Mammary epithelial cell (primary cell): ENCODE data around the gene TIMM44.

ENCODE experiments used
- EZH2 ChIP-seq: IDR thresholded peaks from 2 replicates; pipeline ENCODE4 v1.6.1; 2012; ENCODE audit warnings: low read length, inconsistent platforms, borderline replicate concordance
- TF ChIP-seq, protein P1 (sequence below), 2 donors: IDR thresholded peaks in 1 of 2; conservative IDR thresholded peaks in 1 of 2; 2 replicates each; pipeline ENCODE4 v1.5.1; 2011 to 2012; ENCODE audit warnings: inconsistent platforms in 2 of 2, low read length in 2 of 2, mild to moderate bottlenecking in 2 of 2, control low read depth in 1 of 2, low read depth in 1 of 2; ENCODE audit not compliant: insufficient read depth in 1 of 2; ENCODE audit errors: extremely low read depth in 1 of 2

DNA sequence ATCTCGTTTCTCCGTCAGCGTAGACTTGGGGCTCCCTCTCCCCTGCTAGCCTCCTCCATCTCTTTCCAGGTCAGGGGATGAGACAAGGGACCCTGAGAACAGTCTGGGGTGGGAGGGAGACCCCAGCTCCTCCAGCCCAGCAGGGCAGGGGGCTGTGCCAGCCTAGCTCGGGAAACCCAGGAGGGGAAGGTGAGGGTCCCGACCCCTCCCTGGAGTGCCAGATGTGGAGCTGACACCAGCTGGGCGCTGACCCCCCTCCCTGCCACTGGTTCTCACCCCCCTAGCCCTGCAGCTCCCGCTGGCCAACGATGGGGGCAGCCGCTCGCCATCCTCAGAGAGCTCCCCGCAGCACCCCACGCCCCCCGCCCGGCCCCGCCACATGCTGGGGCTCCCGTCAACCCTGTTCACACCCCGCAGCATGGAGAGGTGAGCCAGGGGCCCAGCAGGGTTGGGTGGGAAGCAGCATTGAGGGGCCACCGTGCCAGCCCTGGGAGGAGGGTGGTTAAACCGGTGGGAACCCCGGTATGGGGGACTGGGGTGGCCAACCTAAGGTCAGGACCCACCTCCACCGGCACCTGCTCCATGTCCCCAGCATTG lies 33.9 kb downstream of the TIMM44 start:
- TF ChIP-seq, protein P1, sequence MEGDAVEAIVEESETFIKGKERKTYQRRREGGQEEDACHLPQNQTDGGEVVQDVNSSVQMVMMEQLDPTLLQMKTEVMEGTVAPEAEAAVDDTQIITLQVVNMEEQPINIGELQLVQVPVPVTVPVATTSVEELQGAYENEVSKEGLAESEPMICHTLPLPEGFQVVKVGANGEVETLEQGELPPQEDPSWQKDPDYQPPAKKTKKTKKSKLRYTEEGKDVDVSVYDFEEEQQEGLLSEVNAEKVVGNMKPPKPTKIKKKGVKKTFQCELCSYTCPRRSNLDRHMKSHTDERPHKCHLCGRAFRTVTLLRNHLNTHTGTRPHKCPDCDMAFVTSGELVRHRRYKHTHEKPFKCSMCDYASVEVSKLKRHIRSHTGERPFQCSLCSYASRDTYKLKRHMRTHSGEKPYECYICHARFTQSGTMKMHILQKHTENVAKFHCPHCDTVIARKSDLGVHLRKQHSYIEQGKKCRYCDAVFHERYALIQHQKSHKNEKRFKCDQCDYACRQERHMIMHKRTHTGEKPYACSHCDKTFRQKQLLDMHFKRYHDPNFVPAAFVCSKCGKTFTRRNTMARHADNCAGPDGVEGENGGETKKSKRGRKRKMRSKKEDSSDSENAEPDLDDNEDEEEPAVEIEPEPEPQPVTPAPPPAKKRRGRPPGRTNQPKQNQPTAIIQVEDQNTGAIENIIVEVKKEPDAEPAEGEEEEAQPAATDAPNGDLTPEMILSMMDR (conservative IDR thresholded peaks at IDR 0.05 in 1 of 2, IDR thresholded peaks at IDR 0.05 in 1 of 2; ENCODE audit: extremely low read depth in 1 of 2, insufficient read depth in 1 of 2, low read depth in 1 of 2, low read length in 2 of 2), result no peak
- no peak for TF ChIP-seq EZH2
